ENCODE measurements around the gene LRRC36.

LRRC36 gene

DNA sequence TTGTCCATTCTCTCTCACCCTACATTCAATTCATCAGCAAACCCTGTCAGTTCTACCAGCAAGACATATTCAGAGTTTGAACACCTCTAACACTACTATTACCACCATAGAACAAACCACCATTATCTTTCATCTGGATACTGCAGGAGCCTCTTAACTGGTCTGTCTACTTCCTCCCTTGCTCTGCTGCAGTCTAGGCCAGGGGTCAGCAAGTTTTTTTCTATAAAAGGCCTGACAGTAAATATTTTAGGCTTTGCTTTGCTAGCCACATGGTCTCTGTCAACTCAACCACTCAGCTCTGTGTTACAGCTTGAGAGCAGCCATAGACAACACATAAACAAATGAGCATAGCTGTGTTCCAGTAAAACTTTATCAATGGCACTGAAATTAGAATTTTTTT is 13.9 kb upstream of the LRRC36 start:
- Histone ChIP-seq H2AFZ (ENCODE audit: low read depth, low read length) (no peak overlapping the region), H3K4me2 (ENCODE audit: insufficient read depth, low read length) (no peak overlapping the region), H3K27ac (ENCODE audit: low read length) (no peak overlapping the region), H3K27me3 (ENCODE audit: insufficient read depth, low read length, poor library complexity) (no peaks in the 10 kb centered on the region), H4K20me1 (ENCODE audit: insufficient read depth, low read length) (no peaks in the 10 kb centered on the region), H3K79me2 (ENCODE audit: insufficient read depth, low read length) (no peaks in the 10 kb centered on the region), H3K4me3 (ENCODE audit: low read depth in 1 of 2, low read length in 2 of 2) (no peak overlapping the region), H3K36me3 (ENCODE audit: insufficient read depth, low read length) (no peaks in the 10 kb centered on the region), H3K4me1 (ENCODE audit: insufficient read depth, low read length) (no peaks in the 10 kb centered on the region), H3K9me3 (ENCODE audit: insufficient read depth, low read length, severe bottlenecking) (no peaks in the 10 kb centered on the region), H3K9ac (ENCODE audit: low read depth, low read length) (no peak overlapping the region)
- no peak for TF ChIP-seq EZH2 (IDR thresholded peaks at IDR 0.05; ENCODE audit: borderline replicate concordance, low read depth, low read length, severe bottlenecking)
- TF ChIP-seq, protein P1, sequence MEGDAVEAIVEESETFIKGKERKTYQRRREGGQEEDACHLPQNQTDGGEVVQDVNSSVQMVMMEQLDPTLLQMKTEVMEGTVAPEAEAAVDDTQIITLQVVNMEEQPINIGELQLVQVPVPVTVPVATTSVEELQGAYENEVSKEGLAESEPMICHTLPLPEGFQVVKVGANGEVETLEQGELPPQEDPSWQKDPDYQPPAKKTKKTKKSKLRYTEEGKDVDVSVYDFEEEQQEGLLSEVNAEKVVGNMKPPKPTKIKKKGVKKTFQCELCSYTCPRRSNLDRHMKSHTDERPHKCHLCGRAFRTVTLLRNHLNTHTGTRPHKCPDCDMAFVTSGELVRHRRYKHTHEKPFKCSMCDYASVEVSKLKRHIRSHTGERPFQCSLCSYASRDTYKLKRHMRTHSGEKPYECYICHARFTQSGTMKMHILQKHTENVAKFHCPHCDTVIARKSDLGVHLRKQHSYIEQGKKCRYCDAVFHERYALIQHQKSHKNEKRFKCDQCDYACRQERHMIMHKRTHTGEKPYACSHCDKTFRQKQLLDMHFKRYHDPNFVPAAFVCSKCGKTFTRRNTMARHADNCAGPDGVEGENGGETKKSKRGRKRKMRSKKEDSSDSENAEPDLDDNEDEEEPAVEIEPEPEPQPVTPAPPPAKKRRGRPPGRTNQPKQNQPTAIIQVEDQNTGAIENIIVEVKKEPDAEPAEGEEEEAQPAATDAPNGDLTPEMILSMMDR (IDR thresholded peaks at IDR 0.05; ENCODE audit: borderline replicate concordance, extremely low read depth, low read length, poor library complexity, severe bottlenecking), result no peak
- DNase-seq (no peak), ATAC-seq (ENCODE audit: insufficient read depth, low read depth) (no peak)

DNA sequence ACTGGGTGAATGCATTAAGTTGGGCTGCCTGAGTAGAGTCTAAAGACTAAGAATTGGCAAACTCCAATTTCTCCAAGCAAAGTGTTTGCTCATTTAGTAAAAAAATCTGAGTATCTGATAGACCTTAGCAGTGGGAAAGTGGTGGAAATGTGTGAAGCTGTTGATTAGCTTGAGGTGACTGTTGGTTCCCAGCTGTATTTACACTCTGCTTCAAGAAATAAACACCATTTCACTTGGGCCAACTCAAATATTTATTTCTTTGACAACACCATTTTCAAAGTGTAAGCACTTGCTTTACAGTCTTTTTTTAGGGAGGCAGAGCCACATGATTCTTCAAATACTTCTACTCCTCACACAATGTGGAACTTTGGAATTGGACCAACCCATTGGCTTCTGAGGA is 8.8 kb upstream of the LRRC36 start:
- H4K20me1 ChIP-seq (ENCODE audit: insufficient read depth, low read length), result no peaks in the 10 kb centered on the region
- H3K4me2 ChIP-seq (ENCODE audit: insufficient read depth, low read length), result no peak overlapping the region
- no peak for DNase-seq
- H3K27me3 ChIP-seq (ENCODE audit: insufficient read depth, low read length, poor library complexity), result no peaks in the 10 kb centered on the region
- no peaks in the 10 kb centered on the region for H3K79me2 ChIP-seq (ENCODE audit: insufficient read depth, low read length)
- H3K9ac ChIP-seq (ENCODE audit: low read depth, low read length), result no peak overlapping the region
- no peaks in the 10 kb centered on the region for H3K4me1 ChIP-seq (ENCODE audit: insufficient read depth, low read length)
- H3K36me3 ChIP-seq (ENCODE audit: insufficient read depth, low read length), result no peaks in the 10 kb centered on the region
- TF ChIP-seq, protein P1 (IDR thresholded peaks at IDR 0.05; ENCODE audit: borderline replicate concordance, extremely low read depth, low read length, poor library complexity, severe bottlenecking), result no peak
- no peak for TF ChIP-seq EZH2 (IDR thresholded peaks at IDR 0.05; ENCODE audit: borderline replicate concordance, low read depth, low read length, severe bottlenecking)
- H3K27ac ChIP-seq (ENCODE audit: low read length), result no peak overlapping the region
- H3K9me3 ChIP-seq (ENCODE audit: insufficient read depth, low read length, severe bottlenecking), result no peaks in the 10 kb centered on the region
- ATAC-seq (ENCODE audit: insufficient read depth, low read depth), result no peak
- no peak overlapping the region for H2AFZ ChIP-seq (ENCODE audit: low read depth, low read length)
- no peak overlapping the region for H3K4me3 ChIP-seq (ENCODE audit: low read depth in 1 of 2, low read length in 2 of 2)

DNA sequence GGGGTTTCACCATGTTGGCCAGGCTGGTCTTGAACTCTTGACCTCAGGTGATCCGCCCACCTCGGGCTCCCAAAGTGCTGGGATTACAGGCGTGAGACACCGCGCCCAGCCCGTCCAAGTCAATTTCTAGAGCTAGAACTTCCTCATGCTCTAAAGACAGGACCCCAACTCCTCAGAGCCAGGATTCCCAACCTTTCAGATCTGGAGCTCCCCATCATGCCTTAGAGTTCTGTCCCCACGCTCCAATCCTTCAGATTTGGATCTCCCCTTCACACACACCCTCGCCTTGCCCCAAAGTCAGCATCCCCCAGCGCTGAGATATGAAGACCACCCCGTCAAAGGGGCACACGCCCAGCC is 522 bp upstream of the LRRC36 start:
- Histone ChIP-seq H3K4me2 (ENCODE audit: insufficient read depth, low read length) (peak overlapping the region; percentile 99), H3K36me3 (ENCODE audit: insufficient read depth, low read length) (no peaks in the 10 kb centered on the region), H3K9ac (ENCODE audit: low read depth, low read length) (peak overlapping the region; percentile 97), H3K27me3 (ENCODE audit: insufficient read depth, low read length, poor library complexity) (no peaks in the 10 kb centered on the region), H3K4me3 (ENCODE audit: low read depth in 1 of 2, low read length in 2 of 2) (peak overlapping the region; percentile 88 to 89; a peak in 3 of 4 replicates), H2AFZ (ENCODE audit: low read depth, low read length) (peak overlapping the region; percentile 100), H3K9me3 (ENCODE audit: insufficient read depth, low read length, severe bottlenecking) (no peaks in the 10 kb centered on the region), H3K4me1 (ENCODE audit: insufficient read depth, low read length) (peaks cover 23% of the 10 kb centered on the region), H3K79me2 (ENCODE audit: insufficient read depth, low read length) (no peaks in the 10 kb centered on the region), H3K27ac (ENCODE audit: low read length) (peak overlapping the region; percentile 72), H4K20me1 (ENCODE audit: insufficient read depth, low read length) (no peaks in the 10 kb centered on the region)
- TF ChIP-seq, protein P1 (IDR thresholded peaks at IDR 0.05; ENCODE audit: borderline replicate concordance, extremely low read depth, low read length, poor library complexity, severe bottlenecking), result no peak
- no peak for TF ChIP-seq EZH2 (IDR thresholded peaks at IDR 0.05; ENCODE audit: borderline replicate concordance, low read depth, low read length, severe bottlenecking)
- no peak for ATAC-seq (ENCODE audit: insufficient read depth, low read depth)
- DNase-seq, result no peak

DNA sequence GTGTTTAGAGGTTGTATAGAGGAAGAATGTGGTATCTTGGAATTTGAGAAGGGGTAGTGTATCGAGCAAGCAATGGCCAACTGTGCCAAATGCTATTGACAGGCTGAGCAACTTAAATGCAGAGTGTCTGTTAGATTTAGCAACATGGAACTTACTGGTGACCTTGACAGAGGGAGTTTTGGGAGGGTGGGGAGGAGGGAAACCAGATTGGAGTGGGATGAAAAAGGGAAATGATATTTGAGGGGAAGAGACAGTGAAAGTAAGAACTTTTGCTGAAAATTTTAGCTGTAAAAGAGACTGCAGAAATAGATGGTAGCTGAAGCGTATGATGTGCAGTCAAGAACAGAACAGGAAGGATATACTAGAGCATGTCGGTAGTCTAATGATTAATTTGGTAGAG is 1.1 kb downstream of the LRRC36 start:
- Histone ChIP-seq H2AFZ (ENCODE audit: low read depth, low read length) (peak overlapping the region; percentile 19; the same call in 1 of the 2 replicates), H3K9me3 (ENCODE audit: insufficient read depth, low read length, severe bottlenecking) (no peaks in the 10 kb centered on the region), H3K27ac (ENCODE audit: low read length) (no peak overlapping the region), H3K4me3 (ENCODE audit: low read depth in 1 of 2, low read length in 2 of 2) (no peak overlapping the region), H3K79me2 (ENCODE audit: insufficient read depth, low read length) (no peaks in the 10 kb centered on the region), H3K4me2 (ENCODE audit: insufficient read depth, low read length) (no peak overlapping the region), H3K4me1 (ENCODE audit: insufficient read depth, low read length) (peaks cover 23% of the 10 kb centered on the region), H4K20me1 (ENCODE audit: insufficient read depth, low read length) (no peaks in the 10 kb centered on the region), H3K27me3 (ENCODE audit: insufficient read depth, low read length, poor library complexity) (no peaks in the 10 kb centered on the region), H3K36me3 (ENCODE audit: insufficient read depth, low read length) (no peaks in the 10 kb centered on the region), H3K9ac (ENCODE audit: low read depth, low read length) (no peak overlapping the region)
- TF ChIP-seq, protein P1 (IDR thresholded peaks at IDR 0.05; ENCODE audit: borderline replicate concordance, extremely low read depth, low read length, poor library complexity, severe bottlenecking), result no peak
- no peak for TF ChIP-seq EZH2 (IDR thresholded peaks at IDR 0.05; ENCODE audit: borderline replicate concordance, low read depth, low read length, severe bottlenecking)
- DNase-seq, result no peak
- no peak for ATAC-seq (ENCODE audit: insufficient read depth, low read depth)
